Vagina (tissue), 2 donors: ENCODE results near the gene MARCHF3. TPM values are rescaled to one million over a fixed set of nuclear protein-coding genes. Genes with fewer than 3 reads are reported as not detected.

Experiments used
- DNase-seq, 2 donors: peaks; one replicate each; pipeline ENCODE4 v3.0.0-alpha.2; 2017; ENCODE audit errors: extremely low spot score in 2 of 2
- H3K27ac ChIP-seq: fragments of 200-600 bp; sonication (generic); one replicate; pipeline ENCODE4 v1.5.1; 2019
- H3K27me3 ChIP-seq: fragments of 200-600 bp; sonication (generic); one replicate; pipeline ENCODE4 v1.5.1; 2019
- H3K36me3 ChIP-seq, 2 donors: fragments of 200-600 bp; sonication (generic); one replicate each; pipeline ENCODE4 v1.5.1; 2017 to 2019
- H3K4me1 ChIP-seq: fragments of 200-600 bp; sonication (generic); one replicate; pipeline ENCODE4 v1.5.1; 2019
- H3K4me3 ChIP-seq, 2 donors: fragments of 200-600 bp; sonication (generic); 1 replicate in 1 of 2; 2 replicates in 1 of 2; pipeline ENCODE4 v1.5.1; 2016 to 2019
- H3K9me3 ChIP-seq: fragments of 200-600 bp; sonication (generic); one replicate; pipeline ENCODE4 v1.5.1; 2019
- POLR2A ChIP-seq, 2 donors: fragments of 450-650 bp; IDR thresholded peaks; one replicate each; pipeline ENCODE4 v1.6.1; 2017; ENCODE audit warnings: antibody characterized with exemption in 2 of 2, mild to moderate bottlenecking in 2 of 2, moderate library complexity in 2 of 2
- POLR2AphosphoS5 ChIP-seq, 2 donors: sonication (generic); formaldehyde crosslinking; IDR thresholded peaks; one replicate each; pipeline ENCODE4 v1.9.0; 2017; ENCODE audit warnings: antibody characterized with exemption in 2 of 2, mild to moderate bottlenecking in 2 of 2, low read depth in 1 of 2; ENCODE audit not compliant: insufficient read depth in 1 of 2
- intact Hi-C: fragments of 100-400 bp; cut with DNase I; formaldehyde crosslinking; loops from one replicate; pipeline ENCODE4 v1.15.1; 2023
- total RNA-seq: library from RNA; depleted of rRNA; stranded (reverse); fragments of >200 nt; gene quantifications from one replicate; pipeline ENCODE4 v1.2.3, GENCODE V29; 2016
- TF ChIP-seq, protein P1 (sequence below), 3 experiments: fragments of 450-650 bp in 2 of 3; fragments of 200-600 bp in 1 of 3; sonication (generic) in 1 of 3; IDR thresholded peaks; one replicate each; pipeline ENCODE4 v1.5.1; 2017 to 2019; ENCODE audit warnings: antibody characterized with exemption in 3 of 3, mild to moderate bottlenecking in 2 of 3, moderate library complexity in 2 of 3

MARCHF3 gene
- total RNA-seq, 1 donor from 2014 or later = 2.0 TPM

DNA sequence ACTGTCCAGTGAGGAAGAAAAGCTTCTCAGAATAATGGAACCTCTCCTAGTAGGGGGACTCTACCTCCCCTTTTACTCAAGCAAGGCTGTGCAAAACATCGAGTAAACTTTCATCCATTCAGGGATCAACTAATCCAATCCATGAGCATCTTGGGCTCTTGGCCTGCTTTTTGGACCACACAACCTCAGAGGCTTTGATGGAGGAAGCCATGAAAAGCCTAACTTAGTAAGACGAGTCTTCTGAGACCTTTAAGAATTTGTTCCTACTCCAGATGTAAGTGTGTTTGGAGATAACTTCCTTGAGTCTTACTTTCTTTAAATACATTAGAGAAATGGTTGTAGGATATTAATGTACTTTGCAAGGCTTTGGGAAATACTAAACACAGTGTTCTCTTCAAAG is 49.1 kb downstream of the MARCHF3 start:
- no peak for TF ChIP-seq POLR2A (IDR thresholded peaks at IDR 0.05)
- no peak for TF ChIP-seq POLR2AphosphoS5 (IDR thresholded peaks at IDR 0.05; ENCODE audit: insufficient read depth in 1 of 2, low read depth in 1 of 2)
- TF ChIP-seq, protein P1, sequence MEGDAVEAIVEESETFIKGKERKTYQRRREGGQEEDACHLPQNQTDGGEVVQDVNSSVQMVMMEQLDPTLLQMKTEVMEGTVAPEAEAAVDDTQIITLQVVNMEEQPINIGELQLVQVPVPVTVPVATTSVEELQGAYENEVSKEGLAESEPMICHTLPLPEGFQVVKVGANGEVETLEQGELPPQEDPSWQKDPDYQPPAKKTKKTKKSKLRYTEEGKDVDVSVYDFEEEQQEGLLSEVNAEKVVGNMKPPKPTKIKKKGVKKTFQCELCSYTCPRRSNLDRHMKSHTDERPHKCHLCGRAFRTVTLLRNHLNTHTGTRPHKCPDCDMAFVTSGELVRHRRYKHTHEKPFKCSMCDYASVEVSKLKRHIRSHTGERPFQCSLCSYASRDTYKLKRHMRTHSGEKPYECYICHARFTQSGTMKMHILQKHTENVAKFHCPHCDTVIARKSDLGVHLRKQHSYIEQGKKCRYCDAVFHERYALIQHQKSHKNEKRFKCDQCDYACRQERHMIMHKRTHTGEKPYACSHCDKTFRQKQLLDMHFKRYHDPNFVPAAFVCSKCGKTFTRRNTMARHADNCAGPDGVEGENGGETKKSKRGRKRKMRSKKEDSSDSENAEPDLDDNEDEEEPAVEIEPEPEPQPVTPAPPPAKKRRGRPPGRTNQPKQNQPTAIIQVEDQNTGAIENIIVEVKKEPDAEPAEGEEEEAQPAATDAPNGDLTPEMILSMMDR (IDR thresholded peaks at IDR 0.05) = no peak
- no peaks in the 10 kb centered on the region for H3K4me1 ChIP-seq
- no peak overlapping the region for H3K4me3 ChIP-seq
- no peaks in the 10 kb centered on the region for H3K36me3 ChIP-seq
- no peaks in the 10 kb centered on the region for H3K9me3 ChIP-seq
- H3K27ac ChIP-seq = no peak overlapping the region
- H3K27me3 ChIP-seq = no peaks in the 10 kb centered on the region
- DNase-seq = no peak
- intact Hi-C loops = no loop called here

DNA sequence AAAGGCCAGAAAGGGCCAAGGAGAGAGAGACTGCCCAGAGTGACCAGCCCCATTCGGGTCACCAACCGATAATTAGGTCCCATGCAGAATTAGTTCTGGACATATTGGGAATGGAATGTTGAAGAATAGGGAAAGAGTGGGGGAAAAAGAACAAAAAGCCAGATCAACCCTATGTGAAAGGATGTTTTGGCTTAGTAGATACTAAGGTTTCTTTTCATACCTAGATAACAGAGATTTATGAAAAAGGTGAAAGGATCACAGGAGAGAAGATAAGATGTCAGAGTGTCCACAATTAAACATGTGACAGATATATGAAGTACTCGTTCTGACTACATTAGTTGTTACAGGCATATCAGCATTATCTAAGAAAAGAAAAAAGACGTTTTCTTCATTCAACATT is 52.1 kb downstream of the MARCHF3 start:
- DNase-seq = no peak
- intact Hi-C loops = no loop called here
- no peaks in the 10 kb centered on the region for H3K9me3 ChIP-seq
- H3K27ac ChIP-seq = no peak overlapping the region
- no peak overlapping the region for H3K4me3 ChIP-seq
- H3K4me1 ChIP-seq = no peaks in the 10 kb centered on the region
- no peaks in the 10 kb centered on the region for H3K36me3 ChIP-seq
- TF ChIP-seq POLR2AphosphoS5 (IDR thresholded peaks at IDR 0.05; ENCODE audit: insufficient read depth in 1 of 2, low read depth in 1 of 2) = no peak
- TF ChIP-seq POLR2A (IDR thresholded peaks at IDR 0.05) = no peak
- TF ChIP-seq, protein P1 (IDR thresholded peaks at IDR 0.05) = no peak
- no peaks in the 10 kb centered on the region for H3K27me3 ChIP-seq

DNA sequence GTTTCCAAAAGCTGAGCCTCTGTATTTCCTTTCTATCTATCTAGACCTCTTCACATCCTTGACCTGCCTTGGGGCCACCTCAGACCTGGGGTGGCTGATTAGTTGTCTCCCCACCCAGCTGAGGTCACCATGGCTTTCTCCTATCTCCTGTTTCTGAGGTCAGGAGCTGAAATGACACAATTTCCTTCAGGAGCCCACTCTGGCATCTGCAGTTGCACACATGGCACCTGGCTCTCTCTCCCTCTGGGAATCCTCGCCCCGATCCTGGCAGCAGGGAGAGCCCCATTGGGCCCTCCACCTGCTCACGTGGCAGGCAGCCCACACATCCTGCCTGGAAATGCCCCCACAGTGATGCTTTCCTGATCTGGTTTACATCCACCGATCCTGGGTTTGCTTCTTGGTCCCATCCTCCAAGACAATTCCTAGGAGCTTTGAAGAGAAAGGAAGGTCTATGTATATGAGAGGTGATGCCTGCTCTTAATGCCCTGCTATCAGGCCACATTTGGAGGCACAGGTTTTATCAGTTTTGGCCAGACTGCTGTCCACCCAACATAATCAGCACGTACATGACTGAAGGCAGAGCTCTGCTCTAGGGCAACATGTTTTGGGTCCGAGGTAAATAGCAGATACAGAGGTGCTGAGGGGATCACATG is 53.7 kb downstream of the MARCHF3 start:
- Histone ChIP-seq H3K27me3 (no peaks in the 10 kb centered on the region), H3K4me1 (no peaks in the 10 kb centered on the region), H3K9me3 (no peaks in the 10 kb centered on the region), H3K36me3 (no peaks in the 10 kb centered on the region), H3K4me3 (no peak overlapping the region), H3K27ac (no peak overlapping the region)
- TF ChIP-seq POLR2A (IDR thresholded peaks at IDR 0.05) (no peak), POLR2AphosphoS5 (IDR thresholded peaks at IDR 0.05; ENCODE audit: insufficient read depth in 1 of 2, low read depth in 1 of 2) (no peak)
- TF ChIP-seq, protein P1 (IDR thresholded peaks at IDR 0.05) = no peak
- no peak for DNase-seq
- intact Hi-C loops = no loop called here

DNA sequence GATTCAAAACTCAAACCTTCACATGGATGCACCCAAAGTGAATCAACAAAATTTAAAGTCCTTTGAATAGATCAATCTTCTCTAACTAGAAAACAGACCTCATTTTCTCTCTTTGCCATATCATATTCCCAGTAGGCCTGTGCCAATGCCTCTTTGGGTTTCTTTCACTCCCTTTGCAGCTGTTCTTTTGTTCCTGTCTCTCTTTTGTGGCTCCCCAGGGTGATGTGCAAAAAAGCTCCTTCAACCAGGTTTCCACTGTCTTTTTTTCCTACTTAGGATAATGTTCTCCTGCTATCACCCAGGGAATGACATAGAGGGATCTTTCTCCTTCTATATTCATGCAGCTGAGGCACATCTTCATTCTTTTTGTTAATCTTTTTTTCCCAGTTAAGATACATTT is 54.6 kb downstream of the MARCHF3 start:
- no peak for TF ChIP-seq POLR2AphosphoS5 (IDR thresholded peaks at IDR 0.05; ENCODE audit: insufficient read depth in 1 of 2, low read depth in 1 of 2)
- TF ChIP-seq, protein P1 (IDR thresholded peaks at IDR 0.05) = no peak
- TF ChIP-seq POLR2A (IDR thresholded peaks at IDR 0.05) = no peak
- no peaks in the 10 kb centered on the region for H3K4me1 ChIP-seq
- no peak for DNase-seq
- no peaks in the 10 kb centered on the region for H3K36me3 ChIP-seq
- intact Hi-C loops = no loop called here
- H3K27me3 ChIP-seq = no peaks in the 10 kb centered on the region
- no peak overlapping the region for H3K4me3 ChIP-seq
- H3K9me3 ChIP-seq = no peaks in the 10 kb centered on the region
- H3K27ac ChIP-seq = no peak overlapping the region

DNA sequence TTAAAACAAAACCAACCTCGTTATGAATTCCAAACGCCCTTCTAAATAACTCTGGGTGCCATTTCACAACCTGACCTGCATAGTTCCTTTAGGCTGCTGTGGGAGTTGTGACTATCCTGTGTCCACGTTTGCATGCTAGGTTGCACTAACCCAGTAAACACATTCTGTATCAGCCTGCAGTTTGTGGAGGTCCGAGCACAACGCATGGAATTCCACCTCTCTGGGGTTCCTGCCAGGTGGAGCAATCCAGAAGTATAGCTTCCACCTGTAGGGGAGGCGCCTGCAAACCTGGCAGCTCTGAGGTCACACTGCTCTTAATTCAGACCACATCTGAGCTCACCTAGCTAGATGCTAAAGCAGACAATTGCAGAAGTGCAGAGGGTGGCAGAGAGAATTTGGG is 57.2 kb downstream of the MARCHF3 start:
- Histone ChIP-seq H3K27me3 (no peaks in the 10 kb centered on the region), H3K4me1 (no peaks in the 10 kb centered on the region), H3K27ac (no peak overlapping the region), H3K36me3 (no peaks in the 10 kb centered on the region), H3K9me3 (no peaks in the 10 kb centered on the region), H3K4me3 (no peak overlapping the region)
- intact Hi-C loops = no loop called here
- no peak for TF ChIP-seq POLR2A (IDR thresholded peaks at IDR 0.05)
- TF ChIP-seq, protein P1 (IDR thresholded peaks at IDR 0.05) = no peak
- TF ChIP-seq POLR2AphosphoS5 (IDR thresholded peaks at IDR 0.05; ENCODE audit: insufficient read depth in 1 of 2, low read depth in 1 of 2) = no peak
- no peak for DNase-seq
